Raji (cell line): ENCODE measurements around the gene ANKRD11.

Experiments used
- POLR2A ChIP-seq: IDR thresholded peaks from 2 replicates; pipeline ENCODE4 v1.6.1; 2011; ENCODE audit warnings: low read depth, low read length, control low read depth; ENCODE audit not compliant: insufficient read depth

The ANKRD11 gene

DNA sequence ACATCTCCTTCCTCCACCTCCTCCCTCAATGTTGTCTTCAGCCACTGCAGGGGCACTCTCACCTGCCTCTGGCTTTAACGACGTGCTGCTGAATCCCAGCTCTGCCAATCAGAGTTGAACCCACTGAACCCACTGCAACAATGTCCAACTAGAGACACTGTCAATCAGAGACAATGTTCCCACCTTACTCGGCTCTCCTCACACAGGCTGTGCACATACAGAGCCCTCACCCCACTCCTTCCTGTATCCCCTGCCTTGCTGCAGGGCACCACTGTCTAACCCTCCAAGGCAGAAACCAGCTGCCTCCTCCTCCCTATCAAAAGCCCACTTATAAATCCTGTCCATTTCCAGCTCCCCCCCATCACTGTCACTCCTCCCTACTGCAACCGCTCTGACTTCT lies 58.7 kb downstream of the ANKRD11 start:
- no peak for TF ChIP-seq POLR2A

DNA sequence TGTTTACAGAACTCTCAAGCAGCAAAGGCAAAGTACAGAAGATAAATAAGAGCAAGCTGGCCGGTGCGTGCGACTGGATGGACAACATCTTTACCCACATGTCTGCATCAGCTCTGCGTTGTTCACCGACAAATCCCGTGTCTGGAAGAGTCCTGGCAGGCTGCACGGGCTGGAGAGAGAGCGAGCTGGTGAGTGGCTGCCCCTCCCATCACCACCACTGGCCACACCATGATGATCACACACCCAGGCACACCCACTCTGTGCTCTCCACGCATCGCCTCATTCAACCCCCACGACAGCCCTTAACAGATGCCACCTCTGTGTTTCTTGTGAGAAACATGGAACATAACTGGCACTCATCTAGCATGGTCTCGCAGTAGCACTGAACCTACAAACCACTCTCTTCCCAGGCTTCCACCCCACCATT lies 59.2 kb downstream of the ANKRD11 start:
- no peak for TF ChIP-seq POLR2A

DNA sequence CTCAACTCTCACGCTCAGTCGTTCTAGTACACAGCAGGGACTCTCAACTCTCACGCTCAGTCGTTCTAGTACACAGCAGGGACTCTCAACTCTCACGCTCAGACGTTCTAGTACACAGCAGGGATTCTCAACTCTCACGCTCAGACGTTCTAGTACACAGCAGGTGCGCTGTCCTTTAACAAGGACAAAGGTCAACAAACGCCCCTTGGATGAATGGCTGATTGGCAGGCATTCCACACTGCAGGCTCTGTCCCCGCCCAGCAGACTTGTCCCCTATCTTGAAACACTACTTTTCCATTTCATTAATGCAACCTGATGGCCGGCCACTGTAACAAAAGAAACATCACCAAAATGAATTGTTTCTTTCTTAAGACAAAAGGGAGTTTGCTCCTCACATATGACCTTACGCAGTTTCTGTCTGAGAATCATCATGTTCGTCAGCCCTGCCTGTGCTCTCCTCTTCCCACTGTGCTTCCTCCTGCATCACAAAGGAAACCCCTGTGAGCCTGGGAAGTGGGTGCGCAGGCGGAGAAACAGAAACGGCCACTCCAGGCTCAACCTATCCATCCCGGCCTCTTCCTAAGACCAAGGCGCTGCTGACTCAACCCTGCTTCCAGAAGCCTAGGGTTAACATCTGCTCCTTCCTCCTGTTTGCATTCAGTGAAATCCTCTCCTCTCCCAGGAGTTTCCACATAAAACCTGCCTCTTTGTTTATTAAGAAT lies 59.8 kb downstream of the ANKRD11 start:
- no peak for TF ChIP-seq POLR2A

DNA sequence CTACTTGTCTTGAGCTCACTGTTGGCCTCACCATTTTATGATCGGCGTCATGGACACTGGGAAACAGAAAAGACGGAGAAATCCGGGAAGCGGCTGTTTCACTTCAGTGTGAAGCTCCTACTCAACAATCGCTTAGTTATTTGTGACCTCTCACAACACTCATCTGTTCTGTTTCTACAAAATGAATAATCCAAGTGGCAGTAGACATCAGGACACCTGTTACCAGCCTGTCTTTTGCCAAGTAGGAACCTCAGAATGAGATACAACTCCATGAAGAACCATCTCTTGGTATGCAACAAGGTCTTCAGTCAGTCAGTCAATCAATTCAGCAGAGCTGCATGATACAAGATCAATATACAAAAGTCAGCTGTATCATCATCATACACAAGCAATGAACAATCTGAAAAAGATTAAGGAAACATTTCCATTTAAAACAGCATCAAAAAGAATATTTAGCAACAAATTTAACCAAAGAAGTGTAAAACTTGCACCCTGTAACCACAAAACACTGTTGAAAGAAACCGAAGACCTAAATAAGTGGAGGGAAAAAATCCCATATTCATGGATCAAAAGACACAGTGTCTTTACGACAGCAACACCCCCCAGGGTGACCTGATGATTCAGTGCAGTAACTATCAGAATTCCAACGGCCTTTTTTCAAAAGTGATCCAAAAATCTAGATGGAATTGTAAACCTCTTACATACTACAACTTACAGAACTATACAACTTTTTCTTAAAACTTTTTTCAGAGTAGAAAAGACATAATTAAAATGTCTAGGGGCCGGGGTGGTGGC lies 63.4 kb downstream of the ANKRD11 start:
- TF ChIP-seq POLR2A = no peak

DNA sequence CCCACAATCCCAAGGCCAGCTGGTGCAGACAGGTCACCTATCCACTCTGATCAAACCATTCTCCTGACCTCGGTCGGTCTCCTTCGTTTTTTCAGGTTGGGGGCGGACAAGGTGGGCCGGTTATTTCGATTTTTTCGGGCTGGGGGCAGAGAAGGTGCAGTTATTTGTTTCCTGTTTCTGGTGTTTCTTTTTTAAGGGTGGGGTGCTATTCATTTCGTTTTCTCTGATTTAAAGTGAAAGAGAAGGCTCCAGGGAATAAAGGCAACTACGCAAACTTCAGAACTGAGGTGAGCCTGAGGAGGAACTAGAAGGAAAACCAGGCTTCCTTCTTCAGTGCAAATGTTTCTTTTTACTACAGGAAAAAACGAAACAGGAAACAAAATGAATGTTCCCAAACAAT lies 64.8 kb downstream of the ANKRD11 start:
- no peak for TF ChIP-seq POLR2A

DNA sequence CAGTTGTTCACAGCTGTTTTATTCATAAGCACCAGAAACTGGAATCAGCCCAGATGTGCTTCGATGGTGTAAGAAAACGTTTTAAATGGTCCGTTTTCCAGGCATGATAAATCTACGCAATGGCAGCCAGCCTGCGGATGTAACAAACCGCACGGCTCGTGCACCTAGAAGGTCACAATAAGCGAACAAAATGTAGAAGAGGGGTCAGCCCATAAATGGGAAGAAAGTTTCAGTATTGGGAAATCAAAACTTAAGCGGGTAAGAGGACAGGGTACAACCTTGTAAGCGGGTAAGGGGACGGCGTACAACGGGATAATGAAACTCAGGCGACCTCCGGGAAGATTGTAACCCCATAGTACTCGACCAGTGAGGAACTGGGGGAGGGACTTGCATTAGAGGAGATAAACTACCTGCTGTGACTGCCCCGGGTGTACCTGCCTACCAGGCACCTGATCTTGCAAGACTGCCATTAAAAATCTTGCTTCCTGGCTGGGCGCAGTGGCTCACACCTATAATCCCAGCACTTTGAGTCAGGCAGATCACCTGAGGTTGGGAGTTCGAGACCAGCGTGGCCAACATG lies 66.6 kb downstream of the ANKRD11 start:
- no peak for TF ChIP-seq POLR2A

DNA sequence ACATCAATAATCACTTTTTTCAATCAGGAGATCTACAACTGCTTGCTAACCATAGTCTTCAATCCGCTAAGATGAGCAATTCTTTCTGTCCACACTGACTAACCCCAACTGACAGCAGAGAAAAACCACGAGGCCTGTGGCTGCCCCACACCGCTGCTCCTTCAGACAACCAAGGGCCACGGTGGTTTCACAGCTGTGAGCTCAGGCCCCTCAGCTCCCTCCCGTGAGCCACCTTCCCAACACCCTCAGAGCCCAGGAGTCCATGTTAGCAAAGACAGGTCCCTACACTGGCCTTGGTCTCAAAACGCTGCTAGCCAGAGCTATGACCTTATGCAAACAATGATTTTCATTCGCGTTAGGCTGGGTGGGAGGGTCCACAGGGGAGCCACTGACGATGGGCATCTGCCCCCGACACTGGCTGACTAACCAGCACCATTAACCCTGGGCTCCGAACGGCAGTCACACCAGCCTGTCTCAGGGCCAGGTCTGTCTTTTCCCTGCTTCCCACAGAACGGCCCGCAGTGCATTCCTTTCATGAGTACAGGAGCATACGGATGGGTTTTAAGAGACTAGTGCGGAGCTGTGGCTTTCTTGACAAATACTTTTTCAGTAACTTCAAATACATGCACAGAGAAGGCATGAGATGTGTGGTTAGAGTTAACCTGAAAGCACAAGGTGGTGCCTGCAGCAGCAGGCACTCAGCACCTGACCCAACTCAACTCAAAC lies 67.3 kb downstream of the ANKRD11 start:
- no peak for TF ChIP-seq POLR2A

DNA sequence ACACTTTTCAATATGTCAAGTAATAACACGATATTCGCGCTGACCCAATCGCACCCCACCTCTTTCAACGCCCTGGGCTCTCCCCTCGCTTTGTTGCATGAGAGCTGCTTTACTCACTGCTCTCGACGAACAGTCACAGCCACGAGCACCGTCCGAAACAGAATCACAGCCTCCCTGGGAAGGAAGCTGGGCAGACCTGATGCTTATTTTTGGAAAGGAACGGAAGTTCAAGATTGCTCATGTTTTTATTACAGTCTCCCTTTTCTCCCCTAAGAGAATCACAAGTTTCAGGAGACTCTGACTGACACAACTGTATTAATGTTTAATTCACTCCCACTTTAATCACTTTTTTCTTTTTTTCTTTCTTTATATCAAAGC lies 67.8 kb downstream of the ANKRD11 start:
- TF ChIP-seq POLR2A = no peak

DNA sequence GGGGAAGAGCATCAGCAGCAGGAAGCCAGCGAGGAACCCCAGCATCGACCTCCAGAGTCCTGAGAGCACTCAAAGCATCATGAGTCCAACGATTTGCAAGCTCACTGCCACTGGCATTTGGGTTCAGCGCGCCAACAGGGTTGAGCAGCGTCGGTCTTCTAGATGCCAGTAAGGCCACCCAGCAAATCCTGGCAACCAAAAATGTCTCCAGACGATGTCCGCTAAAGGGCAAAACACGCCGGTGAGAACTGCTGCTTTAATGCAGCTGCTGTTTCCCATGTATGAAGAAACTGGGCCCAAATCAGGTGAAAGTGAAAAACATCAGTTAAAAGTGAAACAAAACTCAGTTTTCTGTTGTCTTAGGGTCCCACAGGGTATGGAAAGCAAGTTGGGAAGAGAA lies 70.2 kb downstream of the ANKRD11 start:
- TF ChIP-seq POLR2A = no peak

DNA sequence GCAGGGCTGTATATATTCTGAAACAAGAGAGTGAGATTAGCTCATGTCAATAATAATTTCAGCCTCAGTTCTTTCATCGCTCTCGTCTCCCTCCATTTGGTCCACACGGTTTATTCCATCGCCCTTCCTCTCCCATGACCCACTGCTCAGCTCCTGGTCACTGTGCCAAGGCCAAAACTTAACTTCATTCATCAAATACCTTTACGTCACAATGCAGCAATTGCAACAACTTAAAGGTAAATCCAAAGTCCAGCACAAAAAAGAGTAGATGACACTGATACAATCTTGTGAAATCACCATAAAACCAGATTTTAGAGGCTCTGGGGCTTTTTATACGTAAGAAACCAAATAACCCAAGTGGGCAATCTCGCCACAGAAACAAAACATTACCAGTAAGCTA lies 72.0 kb downstream of the ANKRD11 start:
- no peak for TF ChIP-seq POLR2A

DNA sequence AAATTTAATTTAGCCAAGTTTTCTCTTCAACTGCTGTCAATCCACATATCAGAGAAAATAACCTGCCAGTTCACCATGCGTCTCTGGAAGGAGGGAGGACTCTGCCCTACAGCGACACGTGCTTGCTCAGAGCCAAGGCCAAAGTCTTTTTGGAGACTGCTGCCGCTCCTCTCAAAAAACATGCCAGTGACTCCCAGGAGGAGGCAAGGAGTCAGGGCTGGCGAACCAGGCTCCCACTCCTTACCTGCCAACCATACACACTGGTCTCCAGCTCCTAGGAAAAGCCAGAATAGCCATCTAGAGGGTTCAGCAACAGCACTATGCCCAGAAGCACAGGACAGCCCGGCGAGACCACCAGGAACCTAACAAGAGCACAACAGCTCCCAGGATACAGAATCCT lies 73.0 kb downstream of the ANKRD11 start:
- no peak for TF ChIP-seq POLR2A

DNA sequence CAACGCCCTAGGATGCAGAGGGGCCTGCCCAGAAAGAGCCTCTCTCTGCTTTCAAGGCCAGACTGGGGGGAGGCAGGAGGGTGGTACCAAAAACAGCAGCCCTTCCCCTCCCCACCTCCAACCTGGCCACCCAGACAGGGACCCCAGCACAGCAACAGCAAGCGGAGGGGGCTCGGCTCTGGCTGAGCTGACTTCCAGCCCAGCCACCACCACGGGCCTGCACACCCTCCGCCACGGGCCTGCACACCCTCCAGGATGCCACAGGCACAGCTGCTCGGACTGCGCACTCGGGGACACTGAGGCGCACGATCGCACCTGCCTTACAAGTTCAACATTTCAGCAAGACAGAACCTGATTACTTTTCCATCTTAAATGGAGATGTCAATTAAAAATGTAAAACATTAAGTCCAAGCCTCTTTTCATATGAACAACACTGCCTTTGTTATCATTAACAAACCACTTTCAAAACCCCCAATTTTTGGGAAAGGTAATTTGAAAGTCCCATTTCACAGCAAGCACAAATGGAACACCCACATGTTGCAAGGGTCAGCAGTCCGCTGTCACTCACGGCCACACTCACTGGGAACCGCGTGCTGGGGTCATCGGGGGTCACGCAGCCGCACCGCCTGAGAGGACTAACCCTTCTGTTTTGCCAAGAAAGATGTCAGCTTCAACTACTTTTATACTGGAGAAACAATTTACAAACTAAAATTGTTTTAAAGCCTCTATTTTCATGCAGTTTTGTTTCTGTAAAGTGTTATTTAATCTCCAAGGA lies 76.4 kb downstream of the ANKRD11 start:
- no peak for TF ChIP-seq POLR2A

DNA sequence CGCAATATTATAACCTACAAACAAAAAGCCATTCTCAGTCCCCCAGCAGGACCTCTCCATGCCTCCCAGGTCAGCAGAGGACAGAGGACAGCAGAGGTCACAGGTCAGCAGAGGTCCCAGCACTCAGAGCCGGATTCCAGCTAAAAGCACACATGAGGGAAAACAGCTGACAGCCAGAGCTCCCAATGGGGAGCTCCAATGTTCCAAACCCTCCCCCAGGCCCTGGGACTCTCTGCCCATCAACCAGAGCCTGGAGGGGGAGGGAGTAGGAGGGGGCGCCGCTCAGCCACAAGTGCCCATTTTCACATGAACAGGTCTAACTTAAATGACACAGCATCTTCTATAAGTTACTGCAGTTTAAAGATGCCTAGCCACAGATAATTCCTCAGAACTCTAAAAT lies 77.5 kb downstream of the ANKRD11 start:
- TF ChIP-seq POLR2A = no peak

DNA sequence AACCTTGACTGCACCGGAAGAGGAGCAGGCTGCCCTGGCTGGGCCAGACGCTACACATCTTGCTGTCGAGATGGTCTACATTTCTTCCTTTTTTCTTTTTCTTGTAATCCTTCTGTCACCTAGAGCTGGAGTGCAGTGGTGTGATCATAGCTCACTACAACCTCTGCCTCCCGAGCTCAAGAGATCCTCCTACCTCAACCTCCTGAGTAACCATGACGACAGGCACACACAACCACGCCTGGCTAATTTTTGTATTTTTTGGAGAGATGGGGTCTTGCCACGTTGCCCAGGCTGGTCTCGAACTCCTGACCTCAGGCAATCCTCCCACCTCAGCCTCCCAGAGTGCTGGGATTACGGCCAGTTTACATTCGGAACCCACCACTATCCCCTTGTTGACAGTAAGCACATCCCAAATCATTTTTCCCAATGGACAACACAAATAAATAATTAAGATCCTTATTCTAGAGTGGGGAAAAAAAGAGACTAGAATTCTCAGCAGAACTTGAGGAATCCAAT lies 79.0 kb downstream of the ANKRD11 start:
- TF ChIP-seq POLR2A = no peak
